ENCODE results near the gene GJB5.
"Not testable (repeated sequence)": the region's sequence is repeated elsewhere in the genome, so short reads cannot be mapped to it uniquely, and the experiment has no call there.

GJB5 gene

DNA sequence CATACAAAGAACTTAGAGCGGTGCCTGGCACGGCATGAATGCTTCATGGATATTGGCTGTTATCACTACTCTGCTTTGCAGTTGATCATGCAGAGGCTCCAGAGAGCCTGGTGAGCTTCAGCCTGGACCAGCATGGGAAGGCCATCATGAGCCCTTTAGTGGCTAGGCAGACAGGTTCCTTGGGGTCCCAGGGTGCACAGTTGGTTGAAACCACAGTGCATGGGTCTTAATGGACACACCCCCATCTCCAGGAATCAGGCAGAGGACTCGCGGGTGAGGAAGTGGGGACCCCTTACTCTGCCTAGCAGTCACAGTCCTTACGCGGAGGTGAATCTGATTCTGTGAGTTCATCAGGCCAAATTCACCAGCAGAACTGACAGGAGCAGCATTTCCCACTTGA, 1.1 kb downstream of the GJB5 start:
- Mint-ChIP-seq H3K27ac (no peak overlapping the region), H3K36me3 (no peaks in the 10 kb centered on the region), H3K4me3 (no peak overlapping the region), H3K4me1 (no peaks in the 10 kb centered on the region), H3K27me3 (peaks cover 12% of the 10 kb centered on the region), H3K9me3 (no peaks in the 10 kb centered on the region)
- CTCF ChIA-PET, result no interaction called here
- no peak for DNase-seq

DNA sequence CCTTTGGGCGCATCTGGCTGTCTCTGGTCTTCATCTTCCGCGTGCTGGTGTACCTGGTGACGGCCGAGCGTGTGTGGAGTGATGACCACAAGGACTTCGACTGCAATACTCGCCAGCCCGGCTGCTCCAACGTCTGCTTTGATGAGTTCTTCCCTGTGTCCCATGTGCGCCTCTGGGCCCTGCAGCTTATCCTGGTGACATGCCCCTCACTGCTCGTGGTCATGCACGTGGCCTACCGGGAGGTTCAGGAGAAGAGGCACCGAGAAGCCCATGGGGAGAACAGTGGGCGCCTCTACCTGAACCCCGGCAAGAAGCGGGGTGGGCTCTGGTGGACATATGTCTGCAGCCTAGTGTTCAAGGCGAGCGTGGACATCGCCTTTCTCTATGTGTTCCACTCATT, 2.5 kb downstream of the GJB5 start:
- Mint-ChIP-seq H3K27me3 (peaks cover 12% of the 10 kb centered on the region), H3K4me1 (no peaks in the 10 kb centered on the region), H3K36me3 (no peaks in the 10 kb centered on the region), H3K27ac (no peak overlapping the region), H3K4me3 (no peak overlapping the region), H3K9me3 (no peaks in the 10 kb centered on the region)
- DNase-seq, result no peak
- CTCF ChIA-PET, result no interaction called here

DNA sequence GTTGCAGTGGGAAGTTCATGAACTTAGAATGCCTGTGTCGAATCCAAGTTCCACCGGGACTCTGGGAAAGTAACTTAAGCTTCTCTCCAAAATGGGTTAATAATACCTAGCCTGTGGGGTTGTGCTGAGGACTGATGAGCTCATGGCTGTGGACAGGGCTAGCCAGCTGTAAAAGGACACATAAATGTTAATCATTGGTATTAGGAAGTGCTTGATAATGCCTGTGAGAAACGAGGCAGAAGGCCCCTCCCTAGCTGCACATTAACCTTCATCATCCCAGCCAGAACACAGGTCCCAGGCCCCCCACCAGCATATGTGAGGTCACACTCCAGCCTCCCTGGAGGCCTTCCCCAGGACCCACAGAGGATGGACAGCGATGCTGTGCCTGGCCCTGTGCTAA, 3.9 kb downstream of the GJB5 start:
- no peak for DNase-seq
- CTCF ChIA-PET, result interaction anchor here (1.0 kb wide), 1 partner anchor 15 kb away, joined by 3 read pairs; no protein-coding TSS in a partner anchor
- H3K36me3 Mint-ChIP-seq, result no peaks in the 10 kb centered on the region
- H3K4me3 Mint-ChIP-seq, result no peak overlapping the region
- H3K4me1 Mint-ChIP-seq, result no peaks in the 10 kb centered on the region
- no peak overlapping the region for H3K27ac Mint-ChIP-seq
- H3K27me3 Mint-ChIP-seq, result peaks cover 12% of the 10 kb centered on the region
- no peaks in the 10 kb centered on the region for H3K9me3 Mint-ChIP-seq

DNA sequence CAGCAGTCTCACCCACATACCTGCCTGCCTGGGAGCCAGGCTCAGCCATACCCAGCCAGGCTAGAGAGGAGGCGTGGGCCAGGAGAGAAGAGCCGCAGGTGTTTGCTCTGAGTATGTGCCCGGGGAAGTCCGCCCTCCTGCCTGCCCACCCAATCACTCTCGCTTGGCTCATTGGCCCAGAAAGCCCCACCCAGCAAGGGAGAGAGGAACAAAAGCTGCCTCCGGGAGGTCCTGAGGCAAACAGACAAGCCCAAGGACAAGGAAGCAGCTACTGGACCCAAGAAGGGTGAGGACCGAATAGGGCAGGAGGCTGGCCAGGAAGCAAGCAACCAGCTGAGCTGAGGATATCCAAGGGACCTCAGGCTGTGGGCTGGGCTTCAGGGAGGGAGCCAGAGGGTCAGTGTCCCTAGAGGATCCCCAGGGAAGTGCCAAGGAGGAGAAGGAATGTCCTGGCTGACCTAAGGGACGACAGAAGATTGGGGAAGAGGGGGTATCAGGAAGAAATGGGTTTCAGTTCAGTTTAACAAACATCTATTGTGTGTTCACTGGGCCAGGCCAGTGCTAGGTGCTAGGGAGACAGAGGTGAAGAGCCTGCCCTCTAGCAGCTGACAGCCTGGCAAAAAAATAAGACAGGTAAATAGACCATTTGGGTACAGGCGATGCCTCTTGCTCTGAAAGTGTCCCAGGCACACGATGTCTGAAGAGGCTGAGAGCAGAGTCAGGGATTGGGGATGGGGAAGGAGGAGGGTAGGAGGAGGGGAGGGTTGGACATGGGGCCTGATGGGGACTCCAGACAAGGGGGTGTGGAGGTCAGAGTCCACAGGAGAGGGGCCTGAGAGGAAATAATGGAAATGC, 4.9 kb downstream of the GJB5 start, which contains the start of gene GJB4:
Gene GJB4 (plus strand): TSS at position 238 of the 855 bp plus-strand sequence. CDS start 1,515 bp downstream, outside the sequence.
- DNase-seq, result no peak
- H3K27ac Mint-ChIP-seq, result peak within 1 kb of the TSS; percentile 33
- no peak within 1 kb of the TSS for H3K4me3 Mint-ChIP-seq
- H3K27me3 Mint-ChIP-seq, result peaks cover 12% of the 10 kb centered on the region
- no peaks in the 10 kb centered on the region for H3K36me3 Mint-ChIP-seq
- H3K9me3 Mint-ChIP-seq, result no peaks in the 10 kb centered on the region
- CTCF ChIA-PET, result no interaction called here
- H3K4me1 Mint-ChIP-seq, result no peaks in the 10 kb centered on the region

GRCh38 chr1:34761176-34761761, 6.4 kb downstream of the GJB5 start:
- no peaks in the 10 kb centered on the region for H3K4me1 Mint-ChIP-seq
- no peaks in the 10 kb centered on the region for H3K9me3 Mint-ChIP-seq
- H3K4me3 Mint-ChIP-seq, result no peak overlapping the region
- no peak overlapping the region for H3K27ac Mint-ChIP-seq
- H3K27me3 Mint-ChIP-seq, result peaks cover 12% of the 10 kb centered on the region
- DNase-seq, result no peak
- H3K36me3 Mint-ChIP-seq, result no peaks in the 10 kb centered on the region
- CTCF ChIA-PET, result no interaction called here

DNA sequence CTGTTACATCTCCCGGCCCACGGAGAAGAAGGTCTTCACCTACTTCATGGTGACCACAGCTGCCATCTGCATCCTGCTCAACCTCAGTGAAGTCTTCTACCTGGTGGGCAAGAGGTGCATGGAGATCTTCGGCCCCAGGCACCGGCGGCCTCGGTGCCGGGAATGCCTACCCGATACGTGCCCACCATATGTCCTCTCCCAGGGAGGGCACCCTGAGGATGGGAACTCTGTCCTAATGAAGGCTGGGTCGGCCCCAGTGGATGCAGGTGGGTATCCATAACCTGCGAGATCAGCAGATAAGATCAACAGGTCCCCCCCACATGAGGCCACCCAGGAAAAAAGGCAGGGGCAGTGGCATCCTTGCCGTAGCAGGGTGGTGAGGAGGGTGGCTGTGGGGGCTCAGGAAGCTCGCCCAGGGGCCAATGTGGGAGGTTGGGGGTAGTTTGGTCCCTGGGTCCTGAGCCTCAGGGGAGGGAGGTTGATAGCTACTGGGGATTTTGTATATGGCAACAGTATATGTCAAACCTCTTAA, 7.0 kb downstream of the GJB5 start:
- Mint-ChIP-seq H3K36me3 (no peaks in the 10 kb centered on the region), H3K9me3 (no peaks in the 10 kb centered on the region), H3K27me3 (peaks cover 12% of the 10 kb centered on the region), H3K4me3 (no peak overlapping the region), H3K4me1 (no peaks in the 10 kb centered on the region), H3K27ac (no peak overlapping the region)
- no peak for DNase-seq
- CTCF ChIA-PET, result no interaction called here

- no peak for DNase-seq
Measured at GRCh38 chr1:34762474-34763141, 7.8 kb downstream of the GJB5 start.

GRCh38 chr1:34763142-34763781, 8.4 kb downstream of the GJB5 start:
- CTCF ChIA-PET, result no interaction called here
- peaks cover 5% of the 10 kb centered on the region for H3K27me3 Mint-ChIP-seq
- no peaks in the 10 kb centered on the region for H3K36me3 Mint-ChIP-seq
- H3K4me1 Mint-ChIP-seq, result no peaks in the 10 kb centered on the region
- H3K4me3 Mint-ChIP-seq, result no peak overlapping the region
- no peak for DNase-seq
- no peaks in the 10 kb centered on the region for H3K9me3 Mint-ChIP-seq
- no peak overlapping the region for H3K27ac Mint-ChIP-seq

More at GRCh38 chr1:34762474-34763141, 7.8 kb downstream of the GJB5 start:
- H3K27ac Mint-ChIP-seq, result no peak overlapping the region
- H3K4me1 Mint-ChIP-seq, result no peaks in the 10 kb centered on the region
- no peaks in the 10 kb centered on the region for H3K9me3 Mint-ChIP-seq
- no peak overlapping the region for H3K4me3 Mint-ChIP-seq
- CTCF ChIA-PET, result no interaction called here
- no peaks in the 10 kb centered on the region for H3K36me3 Mint-ChIP-seq
- H3K27me3 Mint-ChIP-seq, result peaks cover 10% of the 10 kb centered on the region

DNA sequence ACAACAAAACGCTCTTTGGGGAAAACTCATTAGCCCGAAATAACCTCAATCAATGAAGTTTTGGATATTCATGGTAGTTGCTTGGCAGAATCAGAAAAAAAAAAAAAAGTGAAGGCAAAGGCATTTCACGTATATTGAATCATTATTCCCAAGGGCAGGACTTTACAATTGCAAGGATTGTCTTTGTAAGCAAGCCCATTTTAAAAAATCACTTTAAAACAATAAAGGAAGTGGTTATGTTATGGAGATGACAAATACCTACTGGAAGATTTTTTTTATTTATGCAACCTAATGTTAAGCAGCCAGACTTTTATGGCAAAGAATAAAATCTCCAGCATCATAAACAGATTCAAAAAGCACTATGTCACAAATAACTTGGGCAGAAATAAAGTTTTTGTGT, 14.0 kb downstream of the GJB5 start:
- no peak for DNase-seq
- Mint-ChIP-seq H3K9me3 (no peaks in the 10 kb centered on the region), H3K36me3 (no peaks in the 10 kb centered on the region)

GRCh38 chr1:34770891-34771504, 16.2 kb downstream of the GJB5 start:
- H3K27me3 Mint-ChIP-seq, result no peaks in the 10 kb centered on the region
- no peaks in the 10 kb centered on the region for H3K36me3 Mint-ChIP-seq
- no peaks in the 10 kb centered on the region for H3K4me1 Mint-ChIP-seq
- CTCF ChIA-PET, result no interaction called here
- DNase-seq, result no peak
- H3K4me3 Mint-ChIP-seq, result no peak overlapping the region
- H3K9me3 Mint-ChIP-seq, result no peaks in the 10 kb centered on the region
- no peak overlapping the region for H3K27ac Mint-ChIP-seq

More for the DNA sequence above, 14.0 kb downstream of the GJB5 start:
- Mint-ChIP-seq H3K27me3 (no peaks in the 10 kb centered on the region), H3K4me3 (no peak overlapping the region), H3K27ac (no peak overlapping the region), H3K4me1 (no peaks in the 10 kb centered on the region)
- CTCF ChIA-PET, result no interaction called here

GRCh38 chr1:34771573-34772371, 16.9 kb downstream of the GJB5 start:
- CTCF ChIA-PET, result no interaction called here
- no peaks in the 10 kb centered on the region for H3K9me3 Mint-ChIP-seq
- H3K27ac Mint-ChIP-seq, result no peak overlapping the region
- DNase-seq, result no peak
- no peaks in the 10 kb centered on the region for H3K36me3 Mint-ChIP-seq
- no peak overlapping the region for H3K4me3 Mint-ChIP-seq
- no peaks in the 10 kb centered on the region for H3K4me1 Mint-ChIP-seq
- no peaks in the 10 kb centered on the region for H3K27me3 Mint-ChIP-seq

DNA sequence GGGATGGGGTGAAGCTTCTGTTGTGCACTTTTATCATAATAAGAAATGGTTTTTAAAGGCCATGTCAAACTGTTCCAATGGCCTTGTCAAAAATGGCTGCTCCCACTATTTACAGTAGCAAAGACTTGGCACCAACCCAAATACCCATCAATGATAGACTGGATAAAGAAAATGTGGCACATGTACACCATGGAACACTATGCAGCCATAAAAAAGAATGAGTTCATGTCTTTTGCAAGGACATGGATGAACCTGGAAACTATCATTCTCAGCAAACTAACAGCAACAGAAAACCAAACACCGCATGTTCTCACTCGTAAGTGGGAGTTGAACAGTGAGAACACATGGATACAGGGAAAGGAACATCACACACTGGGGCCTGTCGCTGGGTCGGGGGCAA, 18.3 kb downstream of the GJB5 start:
- H3K27me3 Mint-ChIP-seq, DNase-seq, H3K4me3 Mint-ChIP-seq, CTCF ChIA-PET, H3K36me3 Mint-ChIP-seq, H3K27ac Mint-ChIP-seq, H3K4me1 Mint-ChIP-seq, H3K9me3 Mint-ChIP-seq: not testable (repeated sequence)

DNA sequence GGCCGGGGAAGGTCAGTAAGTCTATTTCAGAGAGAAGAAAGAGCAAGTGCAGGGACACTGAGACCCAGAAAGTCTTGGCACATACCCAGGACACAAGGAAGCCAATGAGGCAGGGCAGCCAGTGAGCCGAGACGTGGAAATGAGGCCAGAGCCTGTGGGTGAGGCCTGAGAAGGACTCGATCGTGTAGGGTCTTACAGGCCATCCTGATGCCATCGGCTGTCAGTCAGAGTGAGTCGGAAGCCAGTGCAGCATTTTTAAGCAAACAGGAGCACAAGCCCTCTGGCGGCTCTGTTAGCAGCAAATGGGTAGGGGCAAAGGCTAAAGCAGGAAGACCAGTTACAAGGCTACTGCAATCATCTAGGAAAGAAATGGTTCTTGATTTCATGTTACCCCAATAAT, 20.1 kb downstream of the GJB5 start:
- Mint-ChIP-seq H3K36me3 (no peaks in the 10 kb centered on the region), H3K27ac (no peak overlapping the region), H3K4me1 (no peaks in the 10 kb centered on the region), H3K27me3 (peaks cover 17% of the 10 kb centered on the region), H3K4me3 (no peak overlapping the region), H3K9me3 (no peaks in the 10 kb centered on the region)
- CTCF ChIA-PET, result no interaction called here
- no peak for DNase-seq
